CD4-positive, alpha-beta T cell (primary cell): Measurements from ENCODE around the gene CREB3L1. TPM values are rescaled to one million over a fixed set of nuclear protein-coding genes. Genes with fewer than 3 reads are reported as not detected.

Source experiments
- ATAC-seq: fragments of 200-7000 bp; cut with Tn5 transposase; one replicate; pipeline ENCODE4 v1.10.0; 2022; ENCODE audit warnings: mild to moderate bottlenecking; ENCODE audit not compliant: poor library complexity
- CTCF ChIA-PET: fragments of 350-600 bp; sonication (Branson Sonifier 250); formaldehyde crosslinking; loops from one replicate; lab custom pipeline; 2021; ENCODE audit warnings: antibody characterized with exemption, inconsistent platforms; lab: Charles Lee
- POLR2A ChIA-PET: fragments of 350-600 bp; sonication (Branson Sonifier 250); formaldehyde crosslinking; loops from one replicate; lab custom pipeline; 2021; ENCODE audit warnings: antibody characterized with exemption, inconsistent platforms; lab: Charles Lee
- DNase-seq, 14 experiments: peaks; one replicate each; pipeline ENCODE4 v3.0.0-alpha.2; 2013 to 2020; ENCODE audit warnings: mixed read lengths in 2 of 14
- H3K27ac ChIP-seq, 2 donors: one replicate each; pipeline versions ENCODE4 v1.5.1 to v1.7.0; 2013; ENCODE audit warnings: low read length in 2 of 2, low read depth in 1 of 2, mild to moderate bottlenecking in 1 of 2
- H3K27me3 ChIP-seq, 2 experiments: 1 replicate in 1 of 2; 2 replicates in 1 of 2; pipeline versions ENCODE4 v1.6.1 to v1.7.0; 2013; ENCODE audit warnings: low read length in 2 of 2, control low read depth in 1 of 2, mild to moderate bottlenecking in 1 of 2, moderate library complexity in 1 of 2; ENCODE audit not compliant: insufficient read depth in 2 of 2, control insufficient read depth in 1 of 2
- H3K36me3 ChIP-seq: one replicate; pipeline ENCODE4 v1.6.1; 2013; ENCODE audit warnings: low read length, control low read depth; ENCODE audit not compliant: insufficient read depth
- H3K4me1 ChIP-seq: one replicate; pipeline ENCODE4 v1.6.1; 2013; ENCODE audit warnings: low read length, control low read depth; ENCODE audit not compliant: insufficient read depth
- H3K4me3 ChIP-seq: one replicate; pipeline ENCODE4 v1.5.1; 2013; ENCODE audit warnings: mild to moderate bottlenecking, low read length, moderate library complexity
- H3K9me3 ChIP-seq, 2 experiments: 1 replicate in 1 of 2; 2 replicates in 1 of 2; pipeline versions ENCODE4 v1.6.1 to v1.7.0; 2013; ENCODE audit warnings: low read length in 2 of 2, mild to moderate bottlenecking in 2 of 2, control low read depth in 1 of 2, moderate library complexity in 1 of 2; ENCODE audit not compliant: control insufficient read depth in 1 of 2, insufficient read depth in 1 of 2
- H3K27ac Mint-ChIP-seq: one replicate; pipeline ENCODE4 v1.8.0; 2020; ENCODE audit warnings: mixed read lengths
- H3K27me3 Mint-ChIP-seq: one replicate; pipeline ENCODE4 v1.8.0; 2021; ENCODE audit warnings: mixed read lengths
- H3K36me3 Mint-ChIP-seq: one replicate; pipeline ENCODE4 v1.8.0; 2021; ENCODE audit warnings: low read depth, mixed read lengths
- H3K4me1 Mint-ChIP-seq: one replicate; pipeline ENCODE4 v1.8.0; 2021; ENCODE audit warnings: low read depth, mixed read lengths
- H3K4me3 Mint-ChIP-seq: one replicate; pipeline ENCODE4 v1.8.0; 2020; ENCODE audit warnings: mild to moderate bottlenecking, mixed read lengths
- H3K9me3 Mint-ChIP-seq: one replicate; pipeline ENCODE4 v1.8.0; 2020; ENCODE audit warnings: mixed read lengths
- intact Hi-C, 2 experiments: fragments of 100-400 bp; cut with DNase I in 1 of 2; cut with micrococcal nuclease in 1 of 2; formaldehyde crosslinking; loops; one replicate each; pipeline versions ENCODE4 v1.15.1 to v1.9.0; 2023 to 2025; cut with DNase I, micrococcal nuclease
- total RNA-seq, 174 experiments: library from RNA in 2 of 174; stranded (reverse) in 2 of 174; gene quantifications; one replicate each; pipeline ENCODE4 v1.2.3 and lab custom pipeline; 2021 to 2026
- TF ChIP-seq, protein P1 (sequence below): fragments of 200-600 bp; IDR thresholded peaks from one replicate; pipeline ENCODE4 v1.8.0; 2022; ENCODE audit warnings: antibody characterized with exemption, mild to moderate bottlenecking

The CREB3L1 gene
- total RNA-seq, 2 experiments from 2014 or later: not detected

DNA sequence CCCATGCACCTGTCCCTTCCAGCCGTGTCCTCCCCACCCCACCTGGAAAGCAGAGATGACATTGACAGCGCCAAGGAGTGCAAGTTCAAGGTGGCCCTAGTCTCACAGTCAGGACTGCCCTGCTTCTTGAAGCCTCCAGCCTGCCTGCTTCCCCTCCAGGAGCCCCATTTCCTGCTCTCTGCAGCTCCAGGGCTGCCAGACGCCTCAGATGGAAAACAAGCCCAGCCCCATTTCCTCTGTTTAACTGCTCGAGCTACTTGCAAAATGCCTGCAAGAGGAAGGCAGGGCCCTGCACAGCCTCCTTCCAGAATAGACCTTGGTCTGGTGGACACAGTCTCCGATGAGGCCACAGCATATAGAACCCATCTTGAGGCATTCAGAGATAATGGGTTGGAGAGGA is 64.8 kb downstream of the CREB3L1 start:
- Histone ChIP-seq H3K27me3 (no peaks in the 10 kb centered on the region), H3K9me3 (no peaks in the 10 kb centered on the region), H3K4me1 (peaks cover 93% of the 10 kb centered on the region), H3K36me3 (no peaks in the 10 kb centered on the region), H3K4me3 (no peak overlapping the region), H3K27ac (peak overlapping the region; percentile 22 to 58)
- Mint-ChIP-seq H3K27me3 (no peaks in the 10 kb centered on the region), H3K27ac (peak overlapping the region; percentile 80), H3K9me3 (no peaks in the 10 kb centered on the region), H3K4me3 (peak overlapping the region; percentile 70), H3K36me3 (peaks cover 9% of the 10 kb centered on the region), H3K4me1 (peaks cover 94% of the 10 kb centered on the region)
- ChIA-PET POLR2A (interaction anchor here (1.0 to 14.3 kb wide), 3 partner anchors 9 to 11 kb away, joined by 3 to 266 read pairs (median 3); no protein-coding TSS in a partner anchor), CTCF (interaction anchor here (0.8 to 1.5 kb wide), 2 partner anchors 10 kb away, joined by 3 read pairs; no protein-coding TSS in a partner anchor)
- intact Hi-C loops: loop anchor here in 1 of 2 experiments (10.0 kb wide), 1 partner anchor 193 kb away; no protein-coding TSS in a partner anchor
- ATAC-seq: peak; percentile 16
- DNase-seq: peak in 8 of 14 experiments; percentile 32 to 64 (median 45)
- TF ChIP-seq, protein P1, sequence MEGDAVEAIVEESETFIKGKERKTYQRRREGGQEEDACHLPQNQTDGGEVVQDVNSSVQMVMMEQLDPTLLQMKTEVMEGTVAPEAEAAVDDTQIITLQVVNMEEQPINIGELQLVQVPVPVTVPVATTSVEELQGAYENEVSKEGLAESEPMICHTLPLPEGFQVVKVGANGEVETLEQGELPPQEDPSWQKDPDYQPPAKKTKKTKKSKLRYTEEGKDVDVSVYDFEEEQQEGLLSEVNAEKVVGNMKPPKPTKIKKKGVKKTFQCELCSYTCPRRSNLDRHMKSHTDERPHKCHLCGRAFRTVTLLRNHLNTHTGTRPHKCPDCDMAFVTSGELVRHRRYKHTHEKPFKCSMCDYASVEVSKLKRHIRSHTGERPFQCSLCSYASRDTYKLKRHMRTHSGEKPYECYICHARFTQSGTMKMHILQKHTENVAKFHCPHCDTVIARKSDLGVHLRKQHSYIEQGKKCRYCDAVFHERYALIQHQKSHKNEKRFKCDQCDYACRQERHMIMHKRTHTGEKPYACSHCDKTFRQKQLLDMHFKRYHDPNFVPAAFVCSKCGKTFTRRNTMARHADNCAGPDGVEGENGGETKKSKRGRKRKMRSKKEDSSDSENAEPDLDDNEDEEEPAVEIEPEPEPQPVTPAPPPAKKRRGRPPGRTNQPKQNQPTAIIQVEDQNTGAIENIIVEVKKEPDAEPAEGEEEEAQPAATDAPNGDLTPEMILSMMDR: no peak

- no peak for DNase-seq
- peaks cover 13% of the 10 kb centered on the region for H3K36me3 Mint-ChIP-seq
- ChIA-PET CTCF (no interaction called here), POLR2A (interaction anchor here (14.3 kb wide), 1 partner anchor 10 kb away, joined by 266 read pairs; no protein-coding TSS in a partner anchor)
- Histone ChIP-seq H3K27me3 (no peaks in the 10 kb centered on the region), H3K27ac (peak overlapping the region in 1 of 2 donors; percentile 4), H3K4me3 (no peak overlapping the region), H3K9me3 (no peaks in the 10 kb centered on the region), H3K36me3 (no peaks in the 10 kb centered on the region), H3K4me1 (peaks cover 85% of the 10 kb centered on the region)
- peak overlapping the region; percentile 72 for H3K4me3 Mint-ChIP-seq
- H3K4me1 Mint-ChIP-seq: peaks cover 82% of the 10 kb centered on the region
- H3K9me3 Mint-ChIP-seq: no peaks in the 10 kb centered on the region
- no peak for ATAC-seq
- intact Hi-C loops: loop anchor here in 1 of 2 experiments (10.0 kb wide), 1 partner anchor 191 kb away; no protein-coding TSS in a partner anchor
- peak overlapping the region; percentile 80 for H3K27ac Mint-ChIP-seq
- H3K27me3 Mint-ChIP-seq: no peaks in the 10 kb centered on the region
- TF ChIP-seq, protein P1: no peak
Measured at GRCh38 chr11:46343520-46343919, 66.1 kb downstream of the CREB3L1 start.

GRCh38 chr11:46345131-46345597 is 67.7 kb downstream of the CREB3L1 start:
- Mint-ChIP-seq H3K27me3 (no peaks in the 10 kb centered on the region), H3K9me3 (no peaks in the 10 kb centered on the region)

More at GRCh38 chr11:46345131-46345597, 67.7 kb downstream of the CREB3L1 start:
- peak overlapping the region; percentile 36 to 51 for H3K27ac ChIP-seq
- ATAC-seq: no peak
- intact Hi-C loops: loop anchor here (5.0 to 10.0 kb wide), 2 partner anchors 190 to 223 kb away; partner anchors contain the start of gene PHF21A (in 1 of the 2)
- H3K36me3 ChIP-seq: peaks cover 6% of the 10 kb centered on the region
- Mint-ChIP-seq H3K27ac (peak overlapping the region; percentile 80), H3K4me3 (peak overlapping the region; percentile 88), H3K36me3 (peaks cover 23% of the 10 kb centered on the region), H3K4me1 (peaks cover 83% of the 10 kb centered on the region)
- no peaks in the 10 kb centered on the region for H3K9me3 ChIP-seq
- TF ChIP-seq, protein P1: no peak
- peaks cover 85% of the 10 kb centered on the region for H3K4me1 ChIP-seq
- POLR2A ChIA-PET: interaction anchor here (1.1 to 14.3 kb wide), 5 partner anchors 12 to 215 kb away, joined by 3 to 266 read pairs (median 4); no protein-coding TSS in a partner anchor
- H3K4me3 ChIP-seq: peak overlapping the region; percentile 61
- no peaks in the 10 kb centered on the region for H3K27me3 ChIP-seq
- peak in 3 of 14 experiments; percentile 39 to 59 (median 59) for DNase-seq
- CTCF ChIA-PET: interaction anchor here (1.2 to 5.2 kb wide), 3 partner anchors 14 to 37 kb away, joined by 3 to 34 read pairs (median 6); no protein-coding TSS in a partner anchor
